BE2C (cell line): ENCODE data around the gene XBP1.

ENCODE experiments used
- DNase-seq: peaks from one replicate; pipeline ENCODE4 v3.0.0-alpha.2; 2020
- H3K27me3 ChIP-seq: fragments of 250-450 bp; sonication (Bioruptor Pico); 2 replicates; pipeline ENCODE4 v1.5.1; 2020; ENCODE audit warnings: mild to moderate bottlenecking
- H3K36me3 ChIP-seq: fragments of 250-450 bp; sonication (Bioruptor Pico); 2 replicates; pipeline ENCODE4 v1.5.1; 2020; ENCODE audit warnings: mild to moderate bottlenecking
- H3K4me1 ChIP-seq: fragments of 250-450 bp; sonication (Bioruptor Pico); 2 replicates; pipeline ENCODE4 v1.5.1; 2020
- H3K4me3 ChIP-seq: 2 replicates; pipeline ENCODE4 v1.5.1; 2011; ENCODE audit warnings: low read depth, low read length
- H3K9me3 ChIP-seq: fragments of 250-450 bp; sonication (Bioruptor Pico); 2 replicates; pipeline ENCODE4 v1.5.1; 2020
- CTCF ChIP-seq: IDR thresholded peaks from 2 replicates; pipeline ENCODE4 v1.5.1; 2012; ENCODE audit warnings: mild to moderate bottlenecking, low read depth, low read length

Gene XBP1

GRCh38 chr22:28802595-28803123 is 2.3 kb upstream of the XBP1 start:
- Histone ChIP-seq H3K27me3 (no peaks in the 10 kb centered on the region), H3K4me1 (no peaks in the 10 kb centered on the region), H3K9me3 (no peaks in the 10 kb centered on the region), H3K4me3 (no peak overlapping the region), H3K36me3 (peaks cover 14% of the 10 kb centered on the region)
- no peak for DNase-seq
- 0 out of 2 replicates have a peak, but pooled peaks have one; percentile 19 for TF ChIP-seq CTCF

- DNase-seq: no peak
- no peak overlapping the region for H3K4me3 ChIP-seq
- TF ChIP-seq CTCF: no peak
Measured at GRCh38 chr22:28801845-28802594, 1.7 kb upstream of the XBP1 start.

GRCh38 chr22:28799606-28800307 is 612 bp downstream of the XBP1 start:
- Histone ChIP-seq H3K4me1 (no peaks in the 10 kb centered on the region), H3K4me3 (peak overlapping the region; percentile 100), H3K9me3 (no peaks in the 10 kb centered on the region), H3K27me3 (no peaks in the 10 kb centered on the region), H3K36me3 (peaks cover 42% of the 10 kb centered on the region)
- DNase-seq: peak; percentile 61
- TF ChIP-seq CTCF: no peak

More at GRCh38 chr22:28801845-28802594, 1.7 kb upstream of the XBP1 start:
- Histone ChIP-seq H3K36me3 (peaks cover 20% of the 10 kb centered on the region), H3K9me3 (no peaks in the 10 kb centered on the region), H3K4me1 (no peaks in the 10 kb centered on the region), H3K27me3 (no peaks in the 10 kb centered on the region)

DNA sequence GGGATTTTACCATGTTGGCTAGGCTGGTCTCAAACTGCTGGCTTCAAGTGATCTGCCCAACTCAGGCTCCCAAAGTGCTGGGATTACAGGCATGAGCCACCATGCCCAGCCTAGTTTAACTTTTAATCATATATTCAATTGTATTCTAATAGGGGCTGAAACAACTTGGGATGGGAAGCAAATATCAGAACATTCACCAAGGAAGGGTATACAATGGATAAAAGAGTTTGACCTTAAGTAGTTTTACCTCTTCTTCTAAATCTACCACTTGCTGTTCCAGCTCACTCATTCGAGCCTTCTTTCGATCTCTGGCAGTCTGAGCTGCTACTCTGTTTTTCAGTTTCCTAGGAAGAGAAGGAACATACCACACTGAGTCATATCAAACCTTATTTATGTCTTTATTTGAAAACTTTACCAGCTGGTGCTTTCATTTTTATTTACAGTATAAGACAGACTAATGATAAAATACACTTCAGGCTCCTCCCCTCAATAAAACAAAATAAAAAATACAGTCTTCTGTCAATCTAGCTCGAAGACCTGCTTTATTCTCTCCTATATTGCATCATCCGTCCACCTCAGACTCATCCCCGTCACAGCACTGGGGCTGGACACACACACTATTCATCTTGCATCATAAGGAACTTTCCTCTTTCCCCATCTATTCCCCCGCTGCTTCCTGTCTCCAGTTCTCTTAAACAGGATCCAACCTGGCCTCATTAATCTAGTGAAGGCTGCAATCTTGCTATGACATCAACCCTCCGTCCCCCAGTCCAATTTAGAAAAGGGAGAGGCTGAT is 1.4 kb downstream of the XBP1 start:
- Histone ChIP-seq H3K27me3 (no peaks in the 10 kb centered on the region), H3K4me1 (no peaks in the 10 kb centered on the region), H3K36me3 (peaks cover 50% of the 10 kb centered on the region), H3K9me3 (no peaks in the 10 kb centered on the region), H3K4me3 (peak overlapping the region; percentile 100)
- peak; percentile 40 for DNase-seq
- TF ChIP-seq CTCF: no peak

- H3K4me1 ChIP-seq: no peaks in the 10 kb centered on the region
- TF ChIP-seq CTCF: no peak
- H3K36me3 ChIP-seq: peaks cover 63% of the 10 kb centered on the region
- no peak overlapping the region for H3K4me3 ChIP-seq
- DNase-seq: no peak
- no peaks in the 10 kb centered on the region for H3K9me3 ChIP-seq
- no peaks in the 10 kb centered on the region for H3K27me3 ChIP-seq
Measured at GRCh38 chr22:28795932-28796856, 4.2 kb downstream of the XBP1 start.
